ENCODE results near the gene NOL9. TPM values are rescaled to one million over a fixed set of nuclear protein-coding genes. Genes with fewer than 3 reads are reported as not detected.

NOL9 gene
- total and polyA plus RNA-seq, 2 of the 13 experiments (the other 11 are each of a cell fraction or from before 2014, with no cell fraction given): 18.0 to 24.7 TPM

DNA sequence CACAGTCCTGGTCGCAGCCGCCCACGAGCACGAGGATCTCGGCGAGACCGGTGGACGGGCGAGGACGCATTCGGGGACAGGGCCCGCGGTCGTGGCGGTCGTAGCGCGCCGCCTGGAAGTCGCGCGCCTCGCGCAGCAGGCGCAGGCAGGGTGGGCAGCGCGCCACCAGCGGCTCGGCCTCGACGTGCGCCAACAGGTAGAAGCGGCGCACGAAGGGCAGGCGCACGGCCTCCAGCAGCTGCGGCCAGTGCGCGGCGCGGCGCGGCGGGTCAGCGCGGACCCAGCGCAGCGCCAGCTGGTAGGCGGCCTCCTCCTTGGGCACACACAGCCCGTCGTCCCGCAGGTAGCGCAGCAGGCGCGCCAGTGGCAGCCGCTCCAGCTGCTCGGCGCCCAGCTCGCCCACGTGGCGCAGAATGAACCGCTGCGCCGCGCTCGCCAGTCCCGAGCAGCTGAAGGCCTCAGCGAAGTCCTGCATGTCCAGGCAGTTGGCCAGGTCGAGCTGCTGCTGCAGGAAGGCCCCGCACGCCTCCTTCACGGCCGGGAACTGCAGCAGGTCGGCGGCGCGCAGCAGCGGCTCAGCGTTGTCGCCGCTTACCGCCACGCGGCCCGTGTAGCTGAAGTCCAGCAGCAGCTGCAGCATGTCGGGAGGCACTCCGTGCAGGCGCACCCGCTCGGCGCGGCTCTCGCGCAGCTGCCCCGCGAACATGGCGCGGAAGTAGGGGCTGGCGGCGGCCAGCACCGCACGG is 47.8 kb upstream of the NOL9 start (continued):
- TF ChIP-seq, protein P1, sequence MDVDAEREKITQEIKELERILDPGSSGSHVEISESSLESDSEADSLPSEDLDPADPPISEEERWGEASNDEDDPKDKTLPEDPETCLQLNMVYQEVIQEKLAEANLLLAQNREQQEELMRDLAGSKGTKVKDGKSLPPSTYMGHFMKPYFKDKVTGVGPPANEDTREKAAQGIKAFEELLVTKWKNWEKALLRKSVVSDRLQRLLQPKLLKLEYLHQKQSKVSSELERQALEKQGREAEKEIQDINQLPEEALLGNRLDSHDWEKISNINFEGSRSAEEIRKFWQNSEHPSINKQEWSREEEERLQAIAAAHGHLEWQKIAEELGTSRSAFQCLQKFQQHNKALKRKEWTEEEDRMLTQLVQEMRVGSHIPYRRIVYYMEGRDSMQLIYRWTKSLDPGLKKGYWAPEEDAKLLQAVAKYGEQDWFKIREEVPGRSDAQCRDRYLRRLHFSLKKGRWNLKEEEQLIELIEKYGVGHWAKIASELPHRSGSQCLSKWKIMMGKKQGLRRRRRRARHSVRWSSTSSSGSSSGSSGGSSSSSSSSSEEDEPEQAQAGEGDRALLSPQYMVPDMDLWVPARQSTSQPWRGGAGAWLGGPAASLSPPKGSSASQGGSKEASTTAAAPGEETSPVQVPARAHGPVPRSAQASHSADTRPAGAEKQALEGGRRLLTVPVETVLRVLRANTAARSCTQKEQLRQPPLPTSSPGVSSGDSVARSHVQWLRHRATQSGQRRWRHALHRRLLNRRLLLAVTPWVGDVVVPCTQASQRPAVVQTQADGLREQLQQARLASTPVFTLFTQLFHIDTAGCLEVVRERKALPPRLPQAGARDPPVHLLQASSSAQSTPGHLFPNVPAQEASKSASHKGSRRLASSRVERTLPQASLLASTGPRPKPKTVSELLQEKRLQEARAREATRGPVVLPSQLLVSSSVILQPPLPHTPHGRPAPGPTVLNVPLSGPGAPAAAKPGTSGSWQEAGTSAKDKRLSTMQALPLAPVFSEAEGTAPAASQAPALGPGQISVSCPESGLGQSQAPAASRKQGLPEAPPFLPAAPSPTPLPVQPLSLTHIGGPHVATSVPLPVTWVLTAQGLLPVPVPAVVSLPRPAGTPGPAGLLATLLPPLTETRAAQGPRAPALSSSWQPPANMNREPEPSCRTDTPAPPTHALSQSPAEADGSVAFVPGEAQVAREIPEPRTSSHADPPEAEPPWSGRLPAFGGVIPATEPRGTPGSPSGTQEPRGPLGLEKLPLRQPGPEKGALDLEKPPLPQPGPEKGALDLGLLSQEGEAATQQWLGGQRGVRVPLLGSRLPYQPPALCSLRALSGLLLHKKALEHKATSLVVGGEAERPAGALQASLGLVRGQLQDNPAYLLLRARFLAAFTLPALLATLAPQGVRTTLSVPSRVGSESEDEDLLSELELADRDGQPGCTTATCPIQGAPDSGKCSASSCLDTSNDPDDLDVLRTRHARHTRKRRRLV (CRISPR knock-in tag; IDR thresholded peaks at IDR 0.05): no peak
- no peak for TF ChIP-seq ZNF251 (CRISPR knock-in tag; IDR thresholded peaks at IDR 0.05)
- TF ChIP-seq, protein P2, sequence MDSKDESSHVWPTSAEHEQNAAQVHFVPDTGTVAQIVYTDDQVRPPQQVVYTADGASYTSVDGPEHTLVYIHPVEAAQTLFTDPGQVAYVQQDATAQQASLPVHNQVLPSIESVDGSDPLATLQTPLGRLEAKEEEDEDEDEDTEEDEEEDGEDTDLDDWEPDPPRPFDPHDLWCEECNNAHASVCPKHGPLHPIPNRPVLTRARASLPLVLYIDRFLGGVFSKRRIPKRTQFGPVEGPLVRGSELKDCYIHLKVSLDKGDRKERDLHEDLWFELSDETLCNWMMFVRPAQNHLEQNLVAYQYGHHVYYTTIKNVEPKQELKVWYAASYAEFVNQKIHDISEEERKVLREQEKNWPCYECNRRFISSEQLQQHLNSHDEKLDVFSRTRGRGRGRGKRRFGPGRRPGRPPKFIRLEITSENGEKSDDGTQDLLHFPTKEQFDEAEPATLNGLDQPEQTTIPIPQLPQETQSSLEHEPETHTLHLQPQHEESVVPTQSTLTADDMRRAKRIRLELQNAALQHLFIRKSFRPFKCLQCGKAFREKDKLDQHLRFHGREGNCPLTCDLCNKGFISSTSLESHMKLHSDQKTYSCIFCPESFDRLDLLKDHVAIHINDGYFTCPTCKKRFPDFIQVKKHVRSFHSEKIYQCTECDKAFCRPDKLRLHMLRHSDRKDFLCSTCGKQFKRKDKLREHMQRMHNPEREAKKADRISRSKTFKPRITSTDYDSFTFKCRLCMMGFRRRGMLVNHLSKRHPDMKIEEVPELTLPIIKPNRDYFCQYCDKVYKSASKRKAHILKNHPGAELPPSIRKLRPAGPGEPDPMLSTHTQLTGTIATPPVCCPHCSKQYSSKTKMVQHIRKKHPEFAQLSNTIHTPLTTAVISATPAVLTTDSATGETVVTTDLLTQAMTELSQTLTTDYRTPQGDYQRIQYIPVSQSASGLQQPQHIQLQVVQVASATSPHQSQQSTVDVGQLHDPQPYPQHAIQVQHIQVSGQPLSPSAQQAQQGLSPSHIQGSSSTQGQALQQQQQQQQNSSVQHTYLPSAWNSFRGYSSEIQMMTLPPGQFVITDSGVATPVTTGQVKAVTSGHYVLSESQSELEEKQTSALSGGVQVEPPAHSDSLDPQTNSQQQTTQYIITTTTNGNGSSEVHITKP (CRISPR knock-in tag; IDR thresholded peaks at IDR 0.05; ENCODE audit: low read depth): no peak
- no peak; the same call in 1 of the 2 replicates for TF ChIP-seq MED13 (CRISPR knock-in tag; IDR thresholded peaks at IDR 0.05)
- TF ChIP-seq EP300 (IDR thresholded peaks at IDR 0.05; ENCODE audit: low read depth in 2 of 2, low read length in 2 of 2): no peak; a peak in 1 of 4 replicates
- no peak; the same call in 1 of the 2 replicates for TF ChIP-seq EP300 (CRISPR knock-in tag; IDR thresholded peaks at IDR 0.05; ENCODE audit: borderline replicate concordance)
- no peak for TF ChIP-seq ZNF136 (CRISPR knock-in tag; IDR thresholded peaks at IDR 0.05; ENCODE audit: low read depth)
- TF ChIP-seq, protein P3, sequence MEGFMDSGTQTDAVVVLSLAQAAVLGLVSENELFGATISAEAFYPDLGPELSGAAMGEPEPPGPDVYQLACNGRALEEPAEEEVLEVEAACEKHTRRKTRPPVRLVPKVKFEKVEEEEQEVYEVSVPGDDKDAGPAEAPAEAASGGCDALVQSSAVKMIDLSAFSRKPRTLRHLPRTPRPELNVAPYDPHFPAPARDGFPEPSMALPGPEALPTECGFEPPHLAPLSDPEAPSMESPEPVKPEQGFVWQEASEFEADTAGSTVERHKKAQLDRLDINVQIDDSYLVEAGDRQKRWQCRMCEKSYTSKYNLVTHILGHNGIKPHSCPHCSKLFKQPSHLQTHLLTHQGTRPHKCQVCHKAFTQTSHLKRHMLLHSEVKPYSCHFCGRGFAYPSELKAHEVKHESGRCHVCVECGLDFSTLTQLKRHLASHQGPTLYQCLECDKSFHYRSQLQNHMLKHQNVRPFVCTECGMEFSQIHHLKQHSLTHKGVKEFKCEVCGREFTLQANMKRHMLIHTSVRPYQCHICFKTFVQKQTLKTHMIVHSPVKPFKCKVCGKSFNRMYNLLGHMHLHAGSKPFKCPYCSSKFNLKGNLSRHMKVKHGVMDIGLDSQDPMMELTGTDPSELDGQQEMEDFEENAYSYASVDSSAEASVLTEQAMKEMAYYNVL (CRISPR knock-in tag; IDR thresholded peaks at IDR 0.05; ENCODE audit: borderline replicate concordance): no peak
